Pancreas (tissue), 10 donors: ENCODE results near the gene DNAJC15. TPM values are rescaled to one million over a fixed set of nuclear protein-coding genes. Genes with fewer than 3 reads are reported as not detected.

Experiments used
- ATAC-seq, 4 donors: fragments of 200-7000 bp; cut with Tn5 transposase; one replicate each; pipeline versions ENCODE4 v1.8.0 to v1.9.1; 2020; ENCODE audit warnings: mild to moderate bottlenecking in 4 of 4, moderate library complexity in 4 of 4
- DNase-seq, 6 donors: peaks; one replicate each; pipeline ENCODE4 v3.0.0-alpha.2; 2020
- FAIRE-seq: peaks from 2 replicates; lab custom pipeline; 2012; peaks lifted over from hg19 to GRCh38; lab: Jason Lieb, UNC
- H3K27ac ChIP-seq, 4 donors: fragments of 200-600 bp; sonication (generic); 1 replicate in 3 of 4; 2 replicates in 1 of 4; pipeline versions ENCODE4 v1.5.0 to v1.8.0; 2020
- H3K27me3 ChIP-seq, 4 donors: fragments of 200-600 bp; one replicate each; pipeline ENCODE4 v1.8.0; 2021
- H3K36me3 ChIP-seq, 3 donors: fragments of 200-600 bp; sonication (generic) in 1 of 3; one replicate each; pipeline versions ENCODE4 v1.5.0 to v1.8.0; 2020 to 2021
- H3K4me1 ChIP-seq, 3 donors: fragments of 200-600 bp; one replicate each; pipeline ENCODE4 v1.8.0; 2021
- H3K4me3 ChIP-seq, 4 donors: fragments of 200-600 bp; sonication (generic) in 2 of 4; one replicate each; pipeline versions ENCODE4 v1.5.0 to v1.8.0; 2020 to 2021
- H3K9me3 ChIP-seq, 4 donors: fragments of 200-600 bp; one replicate each; pipeline ENCODE4 v1.8.0; 2021
- CTCF ChIP-seq, 4 donors: fragments of 200-600 bp; sonication (generic) in 3 of 4; IDR thresholded peaks; one replicate each; pipeline versions ENCODE4 v1.5.0 to v1.8.0; 2021; ENCODE audit warnings: antibody characterized with exemption in 4 of 4
- WGBS, 2 donors: extraction: QIAGEN DNeasy Blood & Tissue Kit; methylation state at CpG; one replicate each; pipeline ENCODE4 v1.1.7; 2013; 5-methylcytosine and 5-hydroxymethylcytosine counted together
- intact Hi-C, 3 donors: fragments of 100-400 bp; cut with DNase I; formaldehyde crosslinking; loops; one replicate each; pipeline versions ENCODE4 v1.11.1 to v1.14.2; 2022
- polyA plus RNA-seq, 2 donors: library from polyadenylated mRNA; stranded (reverse); fragments of 200-250 nt; gene quantifications; one replicate each; pipeline ENCODE4 v1.2.3, GENCODE V29; 2013
- total RNA-seq, 6 donors: library from RNA; stranded (reverse); fragmentation: NEBNext Ultra II Directional in 4 of 6; extraction: Animal tissue kit (Norgen Biotek cat#: 25700) in 4 of 6; gene quantifications; one replicate each; pipeline versions ENCODE4 v1.2.1 to v1.2.4, GENCODE V29; 2021 to 2023
- donor health status: healthy with polysubstance abuse.
- donor health status: DM: no; HTN: no; CAD: no; lungs with moderate emphysema.
- donor health status: DM: no; HTN: no; CAD: no.
- donor health status: control.
- donor health status: control.
- donor health status: Bipolar disorder and iron deficiency.
- donor health status: DM: yes; HTN: yes; CAD: no.
- donor health status: DM: no; HTN: no; CAD: no.
- donor health status: DM: no; HTN: no; CAD: no.
- donor health status: DM: yes; HTN: yes; CAD: no.

DNAJC15 gene
- total and polyA plus RNA-seq, 8 donors: 5.2 to 10.2 (median 6.8) TPM

GRCh38 chr13:43150369-43151207 is 127.2 kb downstream of the DNAJC15 start:
- Histone ChIP-seq H3K4me3 (no peak overlapping the region), H3K36me3 (no peaks in the 10 kb centered on the region), H3K4me1 (no peaks in the 10 kb centered on the region), H3K27ac (no peak overlapping the region), H3K9me3 (no peaks in the 10 kb centered on the region), H3K27me3 (no peaks in the 10 kb centered on the region)
- FAIRE-seq (no peak), DNase-seq (no peak), ATAC-seq (no peak)
- WGBS, 2 donors: 77 to 80% methylated on average over 7 of the region's 7 CpGs
- no peak for TF ChIP-seq CTCF (IDR thresholded peaks at IDR 0.05)
- intact Hi-C loops: no loop called here

GRCh38 chr13:43153436-43154090 is 130.2 kb downstream of the DNAJC15 start:
- Histone ChIP-seq H3K9me3 (no peaks in the 10 kb centered on the region), H3K27me3 (no peaks in the 10 kb centered on the region), H3K4me3 (no peak overlapping the region), H3K4me1 (no peaks in the 10 kb centered on the region), H3K36me3 (no peaks in the 10 kb centered on the region), H3K27ac (no peak overlapping the region)
- 73 to 81% methylated on average over 14 of the region's 14 CpGs for WGBS, 2 donors
- FAIRE-seq (no peak), DNase-seq (no peak), ATAC-seq (no peak)
- intact Hi-C loops: no loop called here
- TF ChIP-seq CTCF (IDR thresholded peaks at IDR 0.05): no peak

GRCh38 chr13:43154156-43154651 is 130.8 kb downstream of the DNAJC15 start:
- TF ChIP-seq CTCF (IDR thresholded peaks at IDR 0.05): no peak
- Histone ChIP-seq H3K4me1 (no peaks in the 10 kb centered on the region), H3K27ac (no peak overlapping the region), H3K27me3 (no peaks in the 10 kb centered on the region), H3K36me3 (no peaks in the 10 kb centered on the region), H3K4me3 (no peak overlapping the region), H3K9me3 (no peaks in the 10 kb centered on the region)
- no peak for DNase-seq
- intact Hi-C loops: no loop called here
- no peak for FAIRE-seq
- no peak for ATAC-seq
- 53 to 75% methylated on average over 5 of the region's 5 CpGs for WGBS, 2 donors

DNA sequence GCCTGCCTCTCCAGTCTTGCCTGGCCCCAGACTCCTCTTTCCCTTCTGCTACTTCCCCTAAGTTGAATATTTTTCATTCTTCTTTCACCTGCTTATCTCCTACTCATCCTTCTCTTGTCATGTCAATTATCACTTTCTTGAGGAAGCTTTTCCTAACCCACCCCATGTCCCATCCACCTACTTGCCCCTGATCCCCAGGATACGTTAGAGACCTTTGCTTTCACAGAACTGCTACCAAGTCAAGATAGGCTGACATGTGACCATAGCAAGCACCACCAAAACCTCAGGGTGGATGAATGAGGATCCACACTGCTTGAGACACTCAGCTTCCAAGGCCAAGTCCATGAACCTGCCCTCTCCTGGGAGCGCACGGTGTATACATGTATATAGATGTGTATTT is 131.5 kb downstream of the DNAJC15 start:
- H3K27me3 ChIP-seq: no peaks in the 10 kb centered on the region
- no peaks in the 10 kb centered on the region for H3K36me3 ChIP-seq
- no peak for ATAC-seq
- FAIRE-seq: no peak
- no peak overlapping the region for H3K4me3 ChIP-seq
- no peak overlapping the region for H3K27ac ChIP-seq
- no peak for TF ChIP-seq CTCF (IDR thresholded peaks at IDR 0.05)
- intact Hi-C loops: no loop called here
- no peak for DNase-seq
- WGBS, 2 donors: 82 to 87% methylated on average over 3 of the region's 3 CpGs
- H3K9me3 ChIP-seq: no peaks in the 10 kb centered on the region
- no peaks in the 10 kb centered on the region for H3K4me1 ChIP-seq
